Neural cell (in vitro differentiated cells): ENCODE data around the gene MMP24. TPM values are rescaled to one million over a fixed set of nuclear protein-coding genes. Genes with fewer than 3 reads are reported as not detected.

Experiments used
- H2AFZ ChIP-seq: fragments of 200-600, 300-800 bp; sonication (generic), shearing (Covaris generic); 2 replicates; pipeline ENCODE4 v1.6.0; 2014; ENCODE audit warnings: low read depth, mild to moderate bottlenecking, antibody characterized with exemption, low read length, moderate library complexity
- H3F3A ChIP-seq: fragments of 200-600 bp; shearing (Covaris generic); 2 replicates; pipeline ENCODE4 v1.6.1; 2016; ENCODE audit warnings: mild to moderate bottlenecking, moderate library complexity, mixed read lengths, antibody characterized with exemption, low read length; ENCODE audit not compliant: insufficient read depth, poor library complexity, severe bottlenecking
- H3K27ac ChIP-seq: fragments of 200-600, 300-800 bp; sonication (generic), shearing (Covaris generic); 2 replicates; pipeline ENCODE4 v1.5.1; 2014; ENCODE audit warnings: mild to moderate bottlenecking, low read length, moderate library complexity
- H3K27me3 ChIP-seq: fragments of 300-800, 200-600 bp; sonication (generic), shearing (Covaris generic); 2 replicates; pipeline ENCODE4 v1.6.0; 2014; ENCODE audit warnings: mild to moderate bottlenecking, low read depth, low read length, moderate library complexity; ENCODE audit not compliant: insufficient read depth
- H3K36me3 ChIP-seq: fragments of 300-800, 200-600 bp; sonication (generic), shearing (Covaris generic); 2 replicates; pipeline ENCODE4 v1.5.1; 2014; ENCODE audit warnings: mild to moderate bottlenecking, antibody characterized with exemption, low read length, moderate library complexity; ENCODE audit not compliant: insufficient read depth
- H3K4me2 ChIP-seq: fragments of 300-800, 200-600 bp; sonication (generic), shearing (Covaris generic); 2 replicates; pipeline ENCODE4 v1.6.0; 2014; ENCODE audit warnings: mild to moderate bottlenecking, low read length
- H3K4me3 ChIP-seq: fragments of 300-800, 200-600 bp; sonication (generic), shearing (Covaris generic); 2 replicates; pipeline ENCODE4 v1.5.1; 2014; ENCODE audit warnings: mild to moderate bottlenecking, low read length, moderate library complexity
- H3K79me2 ChIP-seq: fragments of 200-600 bp; shearing (Covaris generic); replicated peaks from 2 replicates; pipeline ENCODE4 v1.6.0; 2014; ENCODE audit warnings: mild to moderate bottlenecking, low read length, moderate library complexity; ENCODE audit not compliant: insufficient read depth
- H3K9ac ChIP-seq: fragments of 300-800, 200-600 bp; sonication (generic), shearing (Covaris generic); 2 replicates; pipeline ENCODE4 v1.6.1; 2016; ENCODE audit warnings: mild to moderate bottlenecking, low read length, mixed read lengths
- H3K9me2 ChIP-seq: fragments of 200-600 bp; shearing (Covaris generic); 2 replicates; pipeline ENCODE4 v1.6.1; 2016; ENCODE audit warnings: mild to moderate bottlenecking, low read length, mixed read lengths; ENCODE audit not compliant: insufficient read depth
- H3K9me3 ChIP-seq: fragments of 200-600, 300-800 bp; sonication (generic), shearing (Covaris generic); 2 replicates; pipeline ENCODE4 v1.6.1; 2016; ENCODE audit warnings: mild to moderate bottlenecking, mixed run types, low read length, moderate library complexity, mixed read lengths
- H4K20me1 ChIP-seq: fragments of 200-600 bp; shearing (Covaris generic); 2 replicates; pipeline ENCODE4 v1.6.1; 2016; ENCODE audit warnings: mild to moderate bottlenecking, mixed run types; ENCODE audit not compliant: insufficient read depth
- EP300 ChIP-seq: fragments of 450-650 bp; conservative IDR thresholded peaks from 2 replicates; pipeline ENCODE4 v1.6.1; 2014; ENCODE audit warnings: antibody characterized with exemption, mild to moderate bottlenecking, moderate library complexity; ENCODE audit not compliant: poor library complexity, severe bottlenecking
- EZH2 ChIP-seq: fragments of 200-600, 300-800 bp; shearing (Covaris generic), sonication (generic); IDR thresholded peaks from 2 replicates; pipeline ENCODE4 v1.6.1; 2014; ENCODE audit warnings: antibody characterized with exemption, low read length, borderline replicate concordance, mild to moderate bottlenecking; ENCODE audit not compliant: insufficient read depth, poor library complexity, severe bottlenecking
- MXI1 ChIP-seq: fragments of 450-650 bp; conservative IDR thresholded peaks from 2 replicates; pipeline ENCODE4 v1.6.1; 2014; ENCODE audit warnings: antibody characterized with exemption, mild to moderate bottlenecking; ENCODE audit not compliant: poor library complexity, severe bottlenecking
- POLR2AphosphoS5 ChIP-seq: IDR thresholded peaks from 2 replicates; pipeline ENCODE4 v1.6.1; 2012
- RAD21 ChIP-seq: fragments of 450-650 bp; conservative IDR thresholded peaks from 2 replicates; pipeline ENCODE4 v1.6.1; 2014; ENCODE audit warnings: antibody characterized with exemption, mild to moderate bottlenecking, moderate library complexity
- SMC3 ChIP-seq: fragments of 450-650 bp; conservative IDR thresholded peaks from 2 replicates; pipeline ENCODE4 v1.6.1; 2014; ENCODE audit warnings: antibody characterized with exemption, mild to moderate bottlenecking, moderate library complexity; ENCODE audit not compliant: poor library complexity
- TAF1 ChIP-seq: IDR thresholded peaks from 2 replicates; pipeline ENCODE4 v1.6.1; 2012; ENCODE audit warnings: low read depth
- polyA plus RNA-seq: library from polyadenylated mRNA; depleted of rRNA; stranded (reverse); fragments of >200 nt; gene quantifications from 2 replicates; pipeline ENCODE4 v1.2.3, GENCODE V29; 2014
- TF ChIP-seq, protein P1 (sequence below): fragments of 450-650 bp; IDR thresholded peaks from 2 replicates; pipeline ENCODE4 v1.5.1; 2014; ENCODE audit warnings: antibody characterized with exemption, mild to moderate bottlenecking, moderate library complexity; ENCODE audit not compliant: poor library complexity, severe bottlenecking
- TF ChIP-seq, protein P2 (sequence below): IDR thresholded peaks from 2 replicates; pipeline ENCODE4 v1.6.1; 2012; ENCODE audit warnings: borderline replicate concordance

The MMP24 gene
- polyA plus RNA-seq, 1 donor from 2014 or later: 57.4 TPM

DNA sequence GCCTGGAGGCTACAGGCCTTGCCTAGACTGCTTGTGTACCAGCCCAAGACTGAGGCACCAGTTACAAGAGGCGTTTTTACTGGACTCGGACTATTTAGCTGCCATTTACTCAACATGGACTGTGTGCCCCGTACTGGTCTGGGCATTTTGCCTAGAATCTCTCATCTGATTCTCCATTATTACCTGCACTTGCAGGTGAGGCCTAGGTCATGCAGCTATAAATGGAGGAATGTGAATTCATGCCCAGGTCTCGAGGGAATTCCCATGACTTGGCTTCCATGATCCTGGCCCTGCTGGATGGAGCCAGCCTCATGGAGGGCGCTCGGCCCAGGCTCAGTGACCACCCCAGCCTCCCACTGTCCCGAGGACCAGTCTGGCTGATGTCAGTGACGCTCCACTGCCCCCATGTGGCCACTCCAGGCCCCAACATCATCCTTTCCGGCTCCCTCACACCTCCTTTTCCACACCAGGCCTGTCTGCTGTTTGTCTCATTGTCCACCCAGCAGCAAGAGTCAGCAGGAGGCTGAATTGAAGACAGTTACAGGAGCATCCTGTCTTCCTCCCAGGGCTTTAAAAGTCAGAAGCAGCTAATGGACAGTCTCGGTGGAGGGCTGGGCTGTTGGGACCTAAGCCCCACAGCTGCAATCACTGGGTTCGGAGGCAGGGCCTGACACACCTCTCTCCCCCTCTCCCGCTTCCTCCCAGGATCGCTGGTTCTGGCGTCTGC, 42.7 kb downstream of the MMP24 start:
- TF ChIP-seq POLR2AphosphoS5 (no peak), EZH2 (no peak), TAF1 (no peak), RAD21 (peak; percentile 74), SMC3 (peak; percentile 81), MXI1 (no peak), EP300 (no peak)
- TF ChIP-seq, protein P1, sequence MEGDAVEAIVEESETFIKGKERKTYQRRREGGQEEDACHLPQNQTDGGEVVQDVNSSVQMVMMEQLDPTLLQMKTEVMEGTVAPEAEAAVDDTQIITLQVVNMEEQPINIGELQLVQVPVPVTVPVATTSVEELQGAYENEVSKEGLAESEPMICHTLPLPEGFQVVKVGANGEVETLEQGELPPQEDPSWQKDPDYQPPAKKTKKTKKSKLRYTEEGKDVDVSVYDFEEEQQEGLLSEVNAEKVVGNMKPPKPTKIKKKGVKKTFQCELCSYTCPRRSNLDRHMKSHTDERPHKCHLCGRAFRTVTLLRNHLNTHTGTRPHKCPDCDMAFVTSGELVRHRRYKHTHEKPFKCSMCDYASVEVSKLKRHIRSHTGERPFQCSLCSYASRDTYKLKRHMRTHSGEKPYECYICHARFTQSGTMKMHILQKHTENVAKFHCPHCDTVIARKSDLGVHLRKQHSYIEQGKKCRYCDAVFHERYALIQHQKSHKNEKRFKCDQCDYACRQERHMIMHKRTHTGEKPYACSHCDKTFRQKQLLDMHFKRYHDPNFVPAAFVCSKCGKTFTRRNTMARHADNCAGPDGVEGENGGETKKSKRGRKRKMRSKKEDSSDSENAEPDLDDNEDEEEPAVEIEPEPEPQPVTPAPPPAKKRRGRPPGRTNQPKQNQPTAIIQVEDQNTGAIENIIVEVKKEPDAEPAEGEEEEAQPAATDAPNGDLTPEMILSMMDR: peak; percentile 76
- TF ChIP-seq, protein P2, sequence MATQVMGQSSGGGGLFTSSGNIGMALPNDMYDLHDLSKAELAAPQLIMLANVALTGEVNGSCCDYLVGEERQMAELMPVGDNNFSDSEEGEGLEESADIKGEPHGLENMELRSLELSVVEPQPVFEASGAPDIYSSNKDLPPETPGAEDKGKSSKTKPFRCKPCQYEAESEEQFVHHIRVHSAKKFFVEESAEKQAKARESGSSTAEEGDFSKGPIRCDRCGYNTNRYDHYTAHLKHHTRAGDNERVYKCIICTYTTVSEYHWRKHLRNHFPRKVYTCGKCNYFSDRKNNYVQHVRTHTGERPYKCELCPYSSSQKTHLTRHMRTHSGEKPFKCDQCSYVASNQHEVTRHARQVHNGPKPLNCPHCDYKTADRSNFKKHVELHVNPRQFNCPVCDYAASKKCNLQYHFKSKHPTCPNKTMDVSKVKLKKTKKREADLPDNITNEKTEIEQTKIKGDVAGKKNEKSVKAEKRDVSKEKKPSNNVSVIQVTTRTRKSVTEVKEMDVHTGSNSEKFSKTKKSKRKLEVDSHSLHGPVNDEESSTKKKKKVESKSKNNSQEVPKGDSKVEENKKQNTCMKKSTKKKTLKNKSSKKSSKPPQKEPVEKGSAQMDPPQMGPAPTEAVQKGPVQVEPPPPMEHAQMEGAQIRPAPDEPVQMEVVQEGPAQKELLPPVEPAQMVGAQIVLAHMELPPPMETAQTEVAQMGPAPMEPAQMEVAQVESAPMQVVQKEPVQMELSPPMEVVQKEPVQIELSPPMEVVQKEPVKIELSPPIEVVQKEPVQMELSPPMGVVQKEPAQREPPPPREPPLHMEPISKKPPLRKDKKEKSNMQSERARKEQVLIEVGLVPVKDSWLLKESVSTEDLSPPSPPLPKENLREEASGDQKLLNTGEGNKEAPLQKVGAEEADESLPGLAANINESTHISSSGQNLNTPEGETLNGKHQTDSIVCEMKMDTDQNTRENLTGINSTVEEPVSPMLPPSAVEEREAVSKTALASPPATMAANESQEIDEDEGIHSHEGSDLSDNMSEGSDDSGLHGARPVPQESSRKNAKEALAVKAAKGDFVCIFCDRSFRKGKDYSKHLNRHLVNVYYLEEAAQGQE: no peak
- no peak overlapping the region for H3K9ac ChIP-seq
- H3K27ac ChIP-seq: no peak overlapping the region
- no peaks in the 10 kb centered on the region for H4K20me1 ChIP-seq
- H3K9me2 ChIP-seq: no peaks in the 10 kb centered on the region
- H3K4me3 ChIP-seq: no peak overlapping the region
- no peaks in the 10 kb centered on the region for H3K79me2 ChIP-seq
- no peaks in the 10 kb centered on the region for H3K27me3 ChIP-seq
- no peaks in the 10 kb centered on the region for H3F3A ChIP-seq
- no peaks in the 10 kb centered on the region for H3K36me3 ChIP-seq
- H3K4me2 ChIP-seq: no peak overlapping the region
- no peaks in the 10 kb centered on the region for H3K9me3 ChIP-seq
- H2AFZ ChIP-seq: no peak overlapping the region

DNA sequence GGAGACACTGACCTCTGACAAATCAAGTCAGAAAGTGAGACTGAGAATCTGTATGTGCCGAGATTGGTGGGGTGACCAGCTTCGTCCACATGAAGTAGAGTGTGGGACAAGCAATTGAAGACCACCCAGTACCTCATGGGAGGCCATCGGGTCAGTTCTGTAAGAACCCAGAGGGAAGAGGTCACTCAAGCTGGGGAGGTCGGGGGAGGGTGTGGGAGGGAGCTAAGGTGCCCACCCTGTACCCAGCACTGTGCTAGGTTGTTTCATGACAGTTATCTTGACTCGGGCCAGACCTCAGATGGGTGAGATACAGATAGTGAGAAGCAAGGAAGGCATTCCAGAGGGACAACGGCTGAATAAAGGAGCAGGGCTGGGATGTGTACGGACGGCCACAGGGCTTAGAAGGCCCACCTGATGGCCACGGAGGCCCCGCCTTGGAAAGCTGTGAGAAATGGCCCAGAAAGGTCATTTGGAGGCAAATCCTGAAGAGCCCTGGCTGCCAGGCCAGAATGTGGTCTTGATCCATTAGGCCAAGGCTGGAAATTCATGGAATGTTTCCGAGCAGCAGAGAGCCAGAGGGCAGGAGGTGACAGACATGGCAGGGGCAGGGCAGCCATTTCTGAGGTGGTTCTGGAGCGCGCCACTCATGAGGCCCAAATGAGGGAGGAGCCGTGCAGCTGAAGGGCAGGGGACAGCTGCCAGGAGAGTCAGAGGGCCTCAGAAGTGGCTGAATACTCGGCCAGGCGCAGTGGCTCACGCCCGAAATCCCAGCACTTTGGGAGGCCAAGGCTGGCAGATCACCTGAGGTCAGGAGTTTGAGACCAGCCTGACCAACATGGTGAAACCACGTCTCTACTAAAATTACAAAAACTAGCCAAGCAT, 43.8 kb downstream of the MMP24 start:
- Histone ChIP-seq H4K20me1 (no peaks in the 10 kb centered on the region), H3K27ac (no peak overlapping the region), H3K4me3 (no peak overlapping the region), H3K9ac (no peak overlapping the region), H3K9me2 (no peaks in the 10 kb centered on the region), H3K4me2 (no peak overlapping the region), H3K36me3 (no peaks in the 10 kb centered on the region), H2AFZ (no peak overlapping the region), H3K79me2 (no peaks in the 10 kb centered on the region), H3K27me3 (no peaks in the 10 kb centered on the region), H3F3A (no peaks in the 10 kb centered on the region), H3K9me3 (no peaks in the 10 kb centered on the region)
- TF ChIP-seq TAF1: no peak
- no peak for TF ChIP-seq MXI1
- no peak for TF ChIP-seq RAD21
- no peak for TF ChIP-seq SMC3
- TF ChIP-seq EP300: no peak
- TF ChIP-seq POLR2AphosphoS5: no peak
- TF ChIP-seq, protein P2: no peak
- TF ChIP-seq EZH2: no peak
- TF ChIP-seq, protein P1: no peak
